Glutamatergic neuron (in vitro differentiated cells): ENCODE results near the gene ECHS1. TPM values are rescaled to one million over a fixed set of nuclear protein-coding genes. Genes with fewer than 3 reads are reported as not detected.

Experiments used
- DNase-seq: peaks from one replicate; pipeline ENCODE4 v3.0.0; 2022
- H3K27ac Mint-ChIP-seq: one replicate; pipeline ENCODE4 v1.8.0; 2020; ENCODE audit warnings: mild to moderate bottlenecking, mixed read lengths, inconsistent platforms; ENCODE audit not compliant: unreplicated experiment
- H3K27me3 Mint-ChIP-seq: one replicate; pipeline ENCODE4 v1.8.0; 2020; ENCODE audit warnings: mild to moderate bottlenecking, moderate library complexity, mixed read lengths, inconsistent platforms; ENCODE audit not compliant: unreplicated experiment
- H3K36me3 Mint-ChIP-seq: one replicate; pipeline ENCODE4 v1.8.0; 2020; ENCODE audit warnings: mild to moderate bottlenecking, mixed read lengths, inconsistent platforms; ENCODE audit not compliant: unreplicated experiment
- H3K4me1 Mint-ChIP-seq: one replicate; pipeline ENCODE4 v1.8.0; 2020; ENCODE audit warnings: mild to moderate bottlenecking, low read depth, mixed read lengths, inconsistent platforms; ENCODE audit not compliant: unreplicated experiment
- H3K4me3 Mint-ChIP-seq: one replicate; pipeline ENCODE4 v1.8.0; 2020; ENCODE audit warnings: mild to moderate bottlenecking, mixed read lengths, inconsistent platforms; ENCODE audit not compliant: unreplicated experiment
- H3K9me3 Mint-ChIP-seq: one replicate; pipeline ENCODE4 v1.8.0; 2020; ENCODE audit warnings: mild to moderate bottlenecking, moderate library complexity, mixed read lengths, inconsistent platforms; ENCODE audit not compliant: unreplicated experiment
- CTCF ChIP-seq: fragments of 200-600 bp; sonication (generic); IDR thresholded peaks from one replicate; pipeline ENCODE4 v1.5.0; 2021; ENCODE audit not compliant: partially characterized antibody, unreplicated experiment
- total RNA-seq: library from RNA; stranded (reverse); fragmentation: NEBNext Ultra II Directional; extraction: Animal tissue kit (Norgen Biotek cat#: 25700); gene quantifications from one replicate; pipeline ENCODE4 v1.2.1, GENCODE V29; 2021; ENCODE audit not compliant: unreplicated experiment

ECHS1 gene
- total RNA-seq, 1 donor from 2014 or later = 64.2 TPM

GRCh38 chr10:133393401-133394063 lies 20.4 kb upstream of the ECHS1 start:
- H3K9me3 Mint-ChIP-seq = peaks cover 7% of the 10 kb centered on the region
- H3K36me3 Mint-ChIP-seq = no peaks in the 10 kb centered on the region
- H3K27me3 Mint-ChIP-seq = no peaks in the 10 kb centered on the region
- peak overlapping the region; percentile 79 for H3K4me3 Mint-ChIP-seq
- H3K4me1 Mint-ChIP-seq = peaks cover 4% of the 10 kb centered on the region
- TF ChIP-seq CTCF = no peak
- DNase-seq = no peak
- peak overlapping the region; percentile 48 for H3K27ac Mint-ChIP-seq

DNA sequence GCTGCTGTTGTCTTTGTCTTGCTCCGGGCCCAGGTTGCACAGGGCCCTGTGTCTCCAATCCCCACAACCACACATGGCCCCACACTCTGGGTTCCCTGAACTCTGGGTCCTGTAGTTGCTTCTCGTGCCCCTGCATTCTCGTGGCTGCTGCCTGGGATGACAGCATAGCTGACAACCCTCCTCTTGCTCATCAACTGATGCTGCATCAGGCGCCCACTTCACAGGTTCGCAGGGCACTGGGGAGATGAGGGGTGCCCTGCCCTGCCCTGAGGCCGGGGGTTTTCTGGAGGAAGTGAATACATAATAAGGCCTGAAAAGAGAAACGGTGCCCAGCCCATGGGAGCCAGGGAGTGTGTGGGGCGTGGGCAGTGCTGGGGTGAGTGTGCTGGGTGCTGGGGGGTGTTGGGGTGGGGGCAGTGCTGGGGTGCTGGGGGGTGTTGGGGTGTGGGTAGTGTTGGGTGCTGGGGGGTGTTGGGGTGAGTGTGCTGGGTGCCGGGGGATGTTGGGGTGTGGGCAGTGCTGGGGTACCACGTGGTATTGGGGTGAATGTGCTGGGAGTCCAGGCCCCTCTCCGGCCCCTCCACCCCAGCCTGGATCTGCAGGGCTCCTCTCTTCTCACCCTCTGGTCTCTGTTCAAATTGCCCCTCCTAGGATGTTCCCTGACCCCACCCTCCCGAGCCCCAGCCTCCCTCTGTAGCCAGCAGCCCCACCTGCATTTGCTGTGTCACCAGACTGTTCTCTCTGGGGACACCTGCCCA lies 18.8 kb upstream of the ECHS1 start:
- Mint-ChIP-seq H3K27me3 (no peaks in the 10 kb centered on the region), H3K36me3 (no peaks in the 10 kb centered on the region), H3K4me3 (no peak overlapping the region), H3K27ac (no peak overlapping the region), H3K4me1 (peaks cover 4% of the 10 kb centered on the region), H3K9me3 (peaks cover 7% of the 10 kb centered on the region)
- no peak for DNase-seq
- no peak for TF ChIP-seq CTCF

DNA sequence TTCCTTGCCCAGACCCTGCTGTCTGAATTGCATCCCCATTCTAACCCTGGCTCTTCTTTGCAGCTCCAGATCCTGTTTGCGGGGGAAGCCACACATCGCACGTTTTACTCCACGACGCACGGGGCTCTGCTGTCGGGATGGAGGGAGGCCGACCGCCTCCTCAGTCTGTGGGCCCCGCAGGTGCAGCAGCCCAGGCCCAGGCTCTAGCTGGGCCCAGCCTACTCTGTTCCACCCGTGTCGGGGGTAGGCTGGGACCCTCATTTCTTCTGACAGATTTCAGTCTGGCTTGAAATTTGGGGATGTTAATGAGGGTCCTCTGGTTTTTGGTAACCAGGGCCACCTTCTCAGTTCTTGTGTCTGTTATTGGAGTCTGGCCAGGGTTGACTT lies 18.1 kb upstream of the ECHS1 start:
- no peak overlapping the region for H3K4me3 Mint-ChIP-seq
- DNase-seq = no peak
- no peak for TF ChIP-seq CTCF

GRCh38 chr10:133390597-133391248 lies 17.6 kb upstream of the ECHS1 start:
- Mint-ChIP-seq H3K27me3 (no peaks in the 10 kb centered on the region), H3K36me3 (no peaks in the 10 kb centered on the region), H3K4me3 (no peak overlapping the region), H3K9me3 (peaks cover 9% of the 10 kb centered on the region), H3K4me1 (peaks cover 4% of the 10 kb centered on the region), H3K27ac (peak overlapping the region; percentile 39)
- no peak for DNase-seq
- TF ChIP-seq CTCF = no peak

More for the DNA sequence above, 18.1 kb upstream of the ECHS1 start:
- Mint-ChIP-seq H3K27me3 (no peaks in the 10 kb centered on the region), H3K27ac (peak overlapping the region; percentile 39), H3K9me3 (peaks cover 8% of the 10 kb centered on the region), H3K36me3 (no peaks in the 10 kb centered on the region), H3K4me1 (peaks cover 4% of the 10 kb centered on the region)
